Right ventricle myocardium superior (tissue), 1 donor: ENCODE data around the gene ZNF407. TPM values are rescaled to one million over a fixed set of nuclear protein-coding genes. Genes with fewer than 3 reads are reported as not detected.

ENCODE experiments used
- ATAC-seq: fragments of 200-7000 bp; cut with Tn5 transposase; one replicate; pipeline ENCODE4 v1.9.1; 2020; ENCODE audit warnings: mild to moderate bottlenecking; ENCODE audit not compliant: poor library complexity
- DNase-seq: peaks from one replicate; pipeline ENCODE4 v3.0.0-alpha.2; 2020
- intact Hi-C: fragments of 100-400 bp; cut with DNase I; formaldehyde crosslinking; loops from one replicate; pipeline ENCODE4 v1.11.2; 2022
- total RNA-seq: library from RNA; stranded (reverse); fragmentation: NEBNext Ultra II Directional; extraction: Animal tissue kit (Norgen Biotek cat#: 25700); gene quantifications from one replicate; pipeline ENCODE4 v1.2.1, GENCODE V29; 2021
- donor health status: DM: no; HTN: yes; CAD: no; lungs with severe emphysema.

Gene ZNF407
- total RNA-seq, 1 donor from 2014 or later: 9.6 TPM

- ATAC-seq: no peak
- intact Hi-C loops: no loop called here
- DNase-seq: no peak
Measured at GRCh38 chr18:74921057-74921820, 323.6 kb downstream of the ZNF407 start.

DNA sequence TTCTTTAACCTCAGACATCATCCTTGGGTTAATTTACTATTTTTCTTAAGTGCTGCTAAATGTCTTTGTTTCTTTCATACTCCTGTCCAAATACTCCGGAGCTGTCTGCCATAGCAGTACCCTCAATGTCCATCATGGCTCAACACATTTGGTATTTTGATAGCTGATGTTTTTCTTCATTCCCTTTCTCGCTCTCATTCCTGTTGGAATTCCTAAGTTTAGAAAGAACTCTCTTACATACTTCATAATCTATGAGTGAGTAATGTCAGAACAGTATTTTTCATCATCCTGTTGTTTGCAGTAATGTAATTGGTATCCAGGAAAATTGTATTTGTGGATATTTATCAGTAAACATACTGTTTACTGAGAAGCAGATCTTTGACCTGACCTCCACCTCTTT, 328.4 kb downstream of the ZNF407 start:
- intact Hi-C loops: no loop called here
- ATAC-seq (no peak), DNase-seq (no peak)

GRCh38 chr18:74928194-74928968, 330.7 kb downstream of the ZNF407 start:
- ATAC-seq: no peak
- DNase-seq: no peak
- intact Hi-C loops: no loop called here

GRCh38 chr18:74929110-74929509, 331.4 kb downstream of the ZNF407 start:
- ATAC-seq (no peak), DNase-seq (no peak)
- intact Hi-C loops: no loop called here

GRCh38 chr18:74930616-74931015, 332.9 kb downstream of the ZNF407 start:
- ATAC-seq: no peak
- intact Hi-C loops: no loop called here
- DNase-seq: no peak

DNA sequence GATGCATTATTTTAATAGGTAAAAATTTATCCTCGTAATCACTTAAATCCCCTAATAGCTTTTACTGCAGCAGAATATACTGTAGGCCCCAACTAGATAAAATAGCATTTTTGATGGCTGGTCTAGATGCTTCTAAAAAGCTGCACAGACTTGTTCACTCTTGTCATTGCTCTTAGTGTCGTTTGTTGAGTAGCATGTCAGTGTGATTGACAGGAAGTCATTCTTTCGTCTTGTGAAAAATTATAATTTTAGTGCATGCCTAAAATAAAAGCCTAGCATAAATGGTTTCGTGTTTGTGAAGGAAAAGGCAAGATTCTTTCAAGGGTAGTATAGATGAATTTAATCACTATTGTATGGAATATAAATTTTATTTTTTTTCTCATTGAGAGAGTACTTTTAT, 336.3 kb downstream of the ZNF407 start:
- ATAC-seq (no peak), DNase-seq (no peak)
- intact Hi-C loops: no loop called here

- DNase-seq (no peak), ATAC-seq (no peak)
- intact Hi-C loops: no loop called here
Measured at GRCh38 chr18:74935434-74935833, 337.8 kb downstream of the ZNF407 start.

DNA sequence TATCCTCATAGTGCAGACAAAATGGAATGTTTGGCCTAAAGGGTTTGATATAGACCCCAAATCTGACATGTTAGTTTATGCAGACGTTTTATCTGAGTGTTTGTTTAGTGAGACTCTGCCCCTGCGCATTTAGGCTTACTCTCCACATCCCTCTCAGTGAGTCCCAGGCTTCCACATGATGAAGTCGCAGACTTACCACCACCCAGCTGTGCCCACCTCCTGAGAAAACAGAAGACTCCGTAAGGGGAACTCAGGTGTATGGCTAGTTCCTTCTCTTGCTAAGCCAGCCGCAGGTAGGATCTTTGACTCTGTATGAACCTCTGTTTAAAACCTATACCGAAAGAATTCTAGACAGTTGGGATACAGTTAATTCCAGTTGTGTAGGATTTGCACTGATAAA, 338.7 kb downstream of the ZNF407 start:
- ATAC-seq: no peak
- intact Hi-C loops: no loop called here
- no peak for DNase-seq

DNA sequence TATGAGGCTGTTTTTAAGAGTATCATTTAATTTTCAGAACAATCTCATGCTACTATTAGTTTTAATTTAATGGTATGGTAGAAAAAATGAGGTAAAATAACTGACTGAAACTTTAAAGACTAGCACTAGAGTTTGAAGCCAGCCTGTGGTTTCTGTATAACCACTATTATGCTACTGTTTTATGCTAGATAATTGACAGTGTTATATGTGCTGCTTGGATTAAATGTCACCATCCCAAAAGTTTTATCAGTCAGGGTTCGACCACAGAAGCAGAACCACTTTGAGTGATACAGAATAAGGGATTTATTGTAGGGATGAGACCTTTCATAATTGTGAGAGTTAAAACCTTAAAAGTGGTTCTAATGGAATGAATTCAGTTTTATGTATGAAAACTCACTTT, 339.6 kb downstream of the ZNF407 start:
- DNase-seq (no peak), ATAC-seq (no peak)
- intact Hi-C loops: no loop called here

GRCh38 chr18:74940856-74941255, 343.2 kb downstream of the ZNF407 start:
- ATAC-seq (no peak), DNase-seq (no peak)
- intact Hi-C loops: no loop called here

DNA sequence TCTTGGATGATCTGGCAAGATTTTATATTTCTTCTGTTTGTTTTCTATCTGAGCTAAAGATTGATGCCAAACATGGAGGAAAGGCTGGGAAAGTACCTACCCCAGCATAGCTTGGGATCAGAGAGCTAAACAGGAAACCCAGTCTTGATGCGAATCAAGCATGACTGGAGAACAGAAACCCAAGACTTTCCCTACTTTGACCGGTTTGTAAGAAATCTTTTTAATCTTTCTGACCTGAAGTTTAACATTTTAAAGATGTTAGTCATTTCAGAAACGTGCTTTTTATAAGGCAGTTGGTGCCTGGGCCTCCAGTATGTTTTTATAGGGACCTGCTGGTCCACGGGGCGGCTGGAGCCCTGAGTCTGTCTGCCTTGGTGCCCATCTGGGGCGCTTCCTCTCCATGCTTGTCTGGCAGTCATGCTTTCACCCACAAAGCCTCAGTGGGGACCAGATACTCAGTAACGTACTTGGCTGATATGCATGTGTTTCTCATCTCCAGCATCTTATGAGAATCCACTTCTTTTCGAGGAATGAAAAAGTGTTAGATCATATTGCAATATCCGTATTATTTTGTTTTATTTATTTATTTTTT, 344.7 kb downstream of the ZNF407 start:
- intact Hi-C loops: no loop called here
- ATAC-seq: no peak
- DNase-seq: no peak

DNA sequence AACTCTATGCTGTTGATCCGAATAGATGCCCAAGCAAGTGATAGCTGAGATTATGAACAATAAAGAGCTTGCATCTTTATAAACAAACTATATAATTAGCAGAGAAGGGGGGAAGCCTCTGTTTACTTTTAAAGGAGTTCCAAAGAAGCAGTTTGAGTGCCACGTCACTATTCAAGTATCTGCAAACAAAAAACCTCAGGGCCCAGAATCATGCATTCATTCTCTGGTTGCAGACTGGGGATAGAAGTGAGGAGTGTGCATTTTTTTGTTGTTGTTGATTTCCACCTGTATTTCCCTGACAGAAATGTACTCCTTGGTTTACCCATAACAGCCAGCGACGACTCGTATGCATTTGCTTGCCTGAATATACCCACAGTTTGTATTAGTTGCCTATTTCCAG, 347.0 kb downstream of the ZNF407 start:
- ATAC-seq (no peak), DNase-seq (no peak)
- intact Hi-C loops: no loop called here

- DNase-seq: no peak
- ATAC-seq: no peak
- intact Hi-C loops: no loop called here
Measured at GRCh38 chr18:74945774-74946545, 348.3 kb downstream of the ZNF407 start.

- no peak for ATAC-seq
- no peak for DNase-seq
- intact Hi-C loops: no loop called here
Measured at GRCh38 chr18:74946646-74947375, 349.1 kb downstream of the ZNF407 start.

DNA sequence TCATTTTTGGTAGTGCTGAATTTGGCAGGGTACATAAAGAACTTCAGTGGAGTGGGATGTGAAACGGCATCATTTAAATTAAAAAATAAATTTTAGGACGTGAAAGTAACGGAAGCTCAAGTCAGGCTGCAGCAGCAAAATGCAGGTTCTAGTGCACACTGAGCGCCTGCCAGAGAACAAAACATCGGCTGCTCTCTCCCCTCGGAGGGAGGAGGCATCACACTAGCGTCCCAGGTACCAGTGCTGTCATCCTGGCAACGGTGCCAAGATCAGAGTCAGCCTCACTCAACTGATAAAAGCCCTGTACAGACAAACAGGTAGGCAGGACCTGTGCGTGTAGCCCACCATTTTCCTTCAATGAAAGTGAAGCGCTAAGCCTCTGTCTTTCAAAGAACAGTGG, 349.7 kb downstream of the ZNF407 start:
- intact Hi-C loops: no loop called here
- no peak for DNase-seq
- ATAC-seq: no peak

DNA sequence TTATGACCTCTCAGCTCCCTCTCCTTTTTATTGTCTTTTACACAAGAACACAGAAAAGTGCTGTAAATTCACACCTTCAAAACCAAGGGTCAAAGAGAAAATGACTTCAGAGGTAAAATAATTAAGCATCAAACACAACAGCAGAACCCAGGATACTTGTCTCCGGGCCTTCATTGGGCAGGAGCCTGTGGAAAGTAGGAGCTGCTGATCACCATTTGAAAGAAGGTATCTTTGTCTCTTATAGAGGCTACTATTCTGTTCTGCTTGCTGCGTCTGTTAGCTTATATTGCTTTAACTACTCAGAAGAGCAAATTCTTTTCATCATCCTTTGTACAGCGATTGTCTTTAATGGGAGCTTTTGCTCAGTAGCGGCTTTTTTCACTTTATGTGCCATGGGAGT, 350.2 kb downstream of the ZNF407 start:
- intact Hi-C loops: no loop called here
- ATAC-seq: no peak

DNA sequence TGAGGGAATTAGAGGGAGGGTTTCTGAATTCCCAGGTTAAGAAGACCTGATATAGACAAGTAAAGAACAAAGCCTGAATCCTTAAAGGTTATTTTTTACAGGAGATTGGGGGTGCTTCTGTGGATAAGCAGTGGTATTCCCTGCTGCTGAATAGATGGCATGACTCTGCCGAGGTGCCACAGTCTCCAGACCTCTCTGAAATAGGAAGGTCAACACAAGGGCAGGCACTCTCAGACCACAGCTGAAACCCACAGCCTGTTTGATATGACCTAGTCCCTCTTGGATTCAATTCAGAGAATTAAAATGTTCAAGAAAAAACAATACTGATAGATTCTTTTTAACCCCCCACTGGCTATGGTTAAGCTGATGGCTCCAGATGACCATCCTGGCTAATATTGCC, 351.9 kb downstream of the ZNF407 start:
- intact Hi-C loops: no loop called here
- no peak for DNase-seq
- ATAC-seq: peak; percentile 51

More for the DNA sequence above, 350.2 kb downstream of the ZNF407 start:
- no peak for DNase-seq

- intact Hi-C loops: no loop called here
- DNase-seq (no peak), ATAC-seq (no peak)
Measured at GRCh38 chr18:74950479-74950878, 352.8 kb downstream of the ZNF407 start.
